ENCODE results near the gene PCK2.

PCK2 gene

DNA sequence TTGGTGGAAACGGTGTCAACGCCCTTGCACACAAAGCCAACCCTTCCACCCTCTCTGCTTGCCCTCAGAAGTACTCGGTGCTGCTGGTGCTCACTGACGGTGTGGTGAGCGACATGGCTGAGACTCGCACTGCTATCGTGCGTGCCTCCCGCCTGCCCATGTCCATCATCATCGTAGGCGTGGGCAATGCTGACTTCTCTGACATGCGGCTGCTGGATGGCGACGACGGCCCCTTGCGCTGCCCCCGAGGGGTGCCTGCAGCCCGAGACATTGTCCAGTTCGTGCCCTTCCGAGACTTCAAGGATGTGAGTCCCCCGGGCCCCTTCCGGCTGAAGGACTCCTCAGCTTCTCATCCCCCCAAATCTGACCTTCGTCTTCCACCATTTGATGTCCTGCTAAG lies 17.0 kb upstream of the PCK2 start:
- DNase-seq = no peak

DNA sequence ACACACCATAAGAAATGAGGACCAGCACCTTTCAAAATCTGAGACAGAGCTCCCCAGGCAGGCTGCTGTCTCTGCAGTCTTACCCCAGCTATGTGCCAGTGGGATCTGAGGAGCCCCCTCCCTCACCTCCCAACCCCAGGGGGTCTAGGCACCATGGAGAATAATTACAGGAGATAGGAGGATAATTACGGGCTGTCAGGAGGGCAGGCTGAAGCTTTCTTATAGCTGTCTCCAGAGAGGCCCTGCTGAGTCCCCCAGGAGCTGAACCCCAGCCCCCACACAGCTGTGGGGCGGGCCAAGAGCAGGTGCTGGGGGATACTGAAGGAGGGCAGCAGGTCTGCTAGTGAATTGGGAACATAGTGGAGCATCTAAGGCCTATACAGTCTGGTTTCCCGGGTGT lies 16.0 kb upstream of the PCK2 start:
- DNase-seq = no peak

DNA sequence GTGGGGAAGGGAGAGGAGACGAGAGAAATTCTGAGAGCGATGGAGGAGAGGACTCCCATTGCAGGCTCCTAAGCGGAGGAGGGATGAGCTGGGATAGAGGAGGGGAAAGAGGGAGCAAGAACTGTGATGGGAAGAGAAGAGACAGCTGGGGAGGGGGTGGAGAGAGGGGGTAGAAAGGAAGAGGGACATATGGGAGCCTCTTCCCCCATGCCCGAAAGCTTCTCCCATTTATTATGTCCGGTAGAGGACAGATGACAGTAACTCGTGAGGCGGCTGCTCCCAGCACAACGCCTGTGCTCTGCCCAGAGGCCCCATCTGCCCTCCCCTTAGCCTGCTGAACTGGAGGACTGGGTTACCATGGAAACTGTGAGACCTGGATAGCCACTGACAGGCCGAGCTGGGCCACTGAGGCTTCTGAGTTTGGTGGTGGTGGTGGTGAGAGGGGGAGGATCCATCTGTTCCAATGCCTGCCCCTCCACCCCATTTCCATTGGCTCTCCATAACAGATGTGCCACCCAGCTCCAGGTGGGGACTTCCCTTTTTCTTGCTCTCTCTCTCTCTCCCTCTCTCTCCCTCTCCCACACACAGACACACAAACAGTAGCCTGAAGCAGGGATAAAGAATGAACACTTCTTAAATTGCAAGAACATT lies 14.5 kb upstream of the PCK2 start:
- no peak for DNase-seq

- no peak for DNase-seq
Measured at GRCh38 chr14:24080142-24080530, 14.0 kb upstream of the PCK2 start.

DNA sequence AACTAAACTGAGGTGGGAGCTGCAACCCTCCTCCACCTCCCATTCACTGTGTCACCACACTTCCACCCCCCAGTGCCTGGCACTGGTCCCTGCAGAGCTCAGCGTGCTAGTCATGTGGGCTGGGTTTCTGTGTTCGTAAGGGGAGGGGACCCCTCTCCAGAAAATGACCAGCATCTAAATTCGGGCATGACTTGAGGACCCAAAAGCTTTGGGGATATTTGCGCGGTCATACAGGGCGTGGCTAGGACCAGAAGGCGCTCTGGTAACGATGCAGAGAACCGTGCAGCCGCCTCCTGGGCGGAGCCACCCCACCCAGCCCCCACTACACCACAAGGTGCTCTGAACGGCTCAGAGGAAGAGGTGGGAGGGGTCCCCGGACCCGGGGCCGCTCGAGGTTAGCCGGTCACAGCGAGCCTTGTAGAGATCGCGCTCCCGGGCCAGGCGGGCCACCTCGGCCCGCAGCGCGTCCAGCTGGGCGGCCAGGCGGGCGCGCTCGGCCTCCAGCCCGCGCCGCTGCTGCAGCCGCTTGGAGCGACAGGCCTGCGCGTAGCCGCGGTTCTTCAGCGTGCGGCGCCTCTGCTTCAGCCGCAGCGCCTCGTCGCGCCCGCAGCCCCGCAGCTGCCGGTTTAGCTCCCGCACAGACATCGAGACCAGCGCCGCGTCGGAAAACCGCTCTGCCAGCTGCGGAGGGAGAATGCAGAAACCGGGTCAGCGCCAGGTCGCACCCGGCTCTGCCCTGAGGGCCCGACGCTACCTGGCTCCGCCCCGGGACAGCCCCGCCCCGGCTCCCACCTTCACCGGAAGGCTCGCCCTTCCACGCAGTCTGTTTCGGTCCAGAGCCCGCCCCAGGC lies 13.0 kb upstream of the PCK2 start:
- DNase-seq = peak; percentile 64

GRCh38 chr14:24081739-24082211 lies 12.3 kb upstream of the PCK2 start:
- DNase-seq = no peak

GRCh38 chr14:24082411-24083080 lies 11.6 kb upstream of the PCK2 start:
- no peak for DNase-seq

- no peak for DNase-seq
Measured at GRCh38 chr14:24083462-24083861, 10.6 kb upstream of the PCK2 start.

DNA sequence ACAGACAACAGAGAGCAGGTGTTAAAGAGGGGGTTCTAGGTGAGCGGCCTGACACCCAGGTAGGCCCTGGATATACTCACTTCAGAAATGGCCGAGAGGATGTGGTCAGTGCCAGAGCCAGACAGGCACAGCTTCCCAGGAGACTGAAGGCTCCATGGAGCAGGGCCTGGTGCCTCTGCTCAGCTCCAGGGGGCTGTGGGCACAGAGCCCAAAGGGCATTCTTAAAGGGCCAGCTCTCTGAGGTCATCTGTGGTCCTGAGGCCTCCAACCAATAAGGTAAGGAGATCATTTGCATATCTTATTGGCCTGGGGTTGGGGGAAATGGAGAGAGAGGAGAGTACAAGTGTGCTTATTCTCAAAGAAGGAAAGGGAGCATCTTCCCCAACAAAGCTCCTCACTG lies 9.7 kb upstream of the PCK2 start:
- DNase-seq = no peak

DNA sequence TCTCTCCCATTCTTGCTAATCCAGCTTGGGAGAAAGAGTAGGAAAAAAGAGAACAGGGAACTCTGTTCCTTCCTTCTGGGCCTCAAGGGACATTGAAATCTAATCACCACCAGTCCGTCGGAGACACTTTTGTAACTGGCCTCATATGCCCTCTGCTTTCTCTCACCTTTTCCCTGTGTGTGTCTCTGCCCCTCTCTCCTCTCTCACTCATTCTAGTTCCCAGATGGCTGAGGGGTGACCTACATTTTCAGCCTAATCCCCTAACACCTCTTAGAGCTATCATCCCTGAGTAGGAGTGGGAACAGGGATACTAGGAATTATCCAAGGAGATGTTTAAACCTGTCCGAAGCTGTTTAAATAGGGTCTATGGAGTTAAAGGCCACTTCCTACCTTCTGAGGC lies 8.9 kb upstream of the PCK2 start:
- DNase-seq = no peak

DNA sequence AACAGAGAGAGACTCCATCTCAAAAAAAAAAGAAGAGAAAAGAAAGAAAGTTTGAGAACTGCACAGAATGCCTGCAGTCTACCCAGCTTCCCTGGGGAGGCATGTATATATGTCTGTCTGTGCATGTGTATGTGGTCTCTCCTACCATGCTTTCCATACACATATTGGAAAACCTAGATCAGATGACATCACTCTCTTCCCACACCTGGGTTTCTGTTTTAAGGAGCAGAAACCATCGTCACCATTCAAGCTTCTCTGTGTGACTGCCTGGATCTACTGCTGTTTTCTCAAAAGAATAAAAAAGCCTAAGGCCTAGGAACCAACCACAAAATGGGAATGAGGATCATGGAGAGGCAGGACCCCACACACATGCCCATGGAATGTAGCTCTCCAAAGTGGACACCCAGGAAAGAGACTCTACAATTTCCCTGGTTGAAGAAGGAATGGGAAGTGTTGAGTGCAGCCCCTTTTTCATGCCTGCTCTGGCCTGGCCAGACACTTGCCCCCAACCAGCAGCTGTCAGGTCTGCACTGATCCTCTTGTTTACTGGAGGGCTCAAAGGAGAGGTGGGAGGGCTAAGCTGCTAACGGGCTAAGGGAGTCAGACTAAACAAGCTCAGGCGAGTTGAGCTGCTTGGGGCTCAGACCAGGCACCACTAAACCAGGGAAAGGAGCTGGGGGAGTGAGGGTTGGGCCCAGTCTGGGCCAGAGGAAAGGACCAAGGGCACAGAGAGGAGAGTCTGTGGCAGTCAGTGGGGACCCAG lies 7.7 kb upstream of the PCK2 start:
- DNase-seq = no peak

DNA sequence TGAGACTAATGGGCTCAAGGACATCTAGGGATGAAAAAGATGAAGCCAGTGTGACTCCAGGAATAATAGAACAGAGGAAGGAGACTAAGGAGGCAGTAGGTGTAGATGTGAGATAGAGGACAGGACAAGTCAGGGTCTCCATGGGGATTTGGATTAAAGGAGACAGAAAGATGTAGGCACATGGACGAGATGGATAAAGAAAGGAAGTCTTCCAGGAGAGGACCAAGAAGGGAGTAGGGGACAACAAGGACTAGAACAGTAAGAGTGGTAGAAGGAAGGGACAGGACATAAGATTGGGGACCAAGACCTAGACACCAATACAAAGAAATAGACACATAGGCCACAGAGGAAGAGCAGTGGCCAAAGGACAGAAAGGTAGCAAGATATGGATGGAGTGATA lies 7.1 kb upstream of the PCK2 start:
- no peak for DNase-seq

GRCh38 chr14:24088095-24088494 lies 6.0 kb upstream of the PCK2 start:
- no peak for DNase-seq

- DNase-seq = no peak
Measured at GRCh38 chr14:24089890-24090289, 4.2 kb upstream of the PCK2 start.

GRCh38 chr14:24092110-24092504 lies 2.0 kb upstream of the PCK2 start:
- no peak for DNase-seq

DNA sequence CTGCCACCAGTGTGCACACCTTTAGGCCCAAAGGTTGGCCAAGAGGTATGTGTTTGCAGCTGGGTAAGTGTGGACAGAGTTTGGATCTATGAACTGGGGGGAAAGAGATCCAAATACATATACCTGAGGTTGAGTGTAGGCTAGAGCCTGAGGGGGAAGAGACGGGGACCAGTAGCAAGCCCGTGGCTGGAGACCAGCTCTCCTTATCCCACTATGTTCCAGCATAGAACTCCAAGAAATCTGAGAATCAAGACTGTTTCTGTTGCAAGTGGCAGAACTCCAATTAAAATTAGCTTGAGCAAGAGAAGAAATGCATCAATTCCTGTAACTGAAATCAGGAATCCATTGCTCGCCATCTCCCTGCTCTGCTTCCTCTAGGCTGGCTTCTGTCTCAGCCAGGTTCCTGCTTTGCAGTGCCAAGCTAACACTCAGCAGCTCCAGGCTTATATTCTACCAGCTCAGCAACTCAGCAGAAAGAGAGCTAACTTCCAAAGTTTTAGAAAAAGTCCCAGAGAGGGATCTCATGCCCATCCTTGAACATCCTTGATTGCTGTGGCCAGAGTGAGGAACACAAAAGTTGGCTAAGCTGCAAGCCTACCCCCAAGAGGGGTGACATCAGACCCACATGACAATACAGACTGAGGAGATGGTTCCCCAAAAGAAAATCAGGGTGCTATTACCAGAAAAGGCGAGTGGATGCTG lies 1.5 kb upstream of the PCK2 start:
- no peak for DNase-seq

- DNase-seq = no peak
Measured at GRCh38 chr14:24093207-24093900, 757 bp upstream of the PCK2 start.

- no peak for DNase-seq
Measured at GRCh38 chr14:24094841-24095270, 745 bp downstream of the PCK2 start.

- no peak for DNase-seq
Measured at GRCh38 chr14:24095271-24096068, 1.4 kb downstream of the PCK2 start.

GRCh38 chr14:24096545-24097181 lies 2.6 kb downstream of the PCK2 start:
- DNase-seq = no peak
